ENCODE results near the gene LYPLAL1.

DNA sequence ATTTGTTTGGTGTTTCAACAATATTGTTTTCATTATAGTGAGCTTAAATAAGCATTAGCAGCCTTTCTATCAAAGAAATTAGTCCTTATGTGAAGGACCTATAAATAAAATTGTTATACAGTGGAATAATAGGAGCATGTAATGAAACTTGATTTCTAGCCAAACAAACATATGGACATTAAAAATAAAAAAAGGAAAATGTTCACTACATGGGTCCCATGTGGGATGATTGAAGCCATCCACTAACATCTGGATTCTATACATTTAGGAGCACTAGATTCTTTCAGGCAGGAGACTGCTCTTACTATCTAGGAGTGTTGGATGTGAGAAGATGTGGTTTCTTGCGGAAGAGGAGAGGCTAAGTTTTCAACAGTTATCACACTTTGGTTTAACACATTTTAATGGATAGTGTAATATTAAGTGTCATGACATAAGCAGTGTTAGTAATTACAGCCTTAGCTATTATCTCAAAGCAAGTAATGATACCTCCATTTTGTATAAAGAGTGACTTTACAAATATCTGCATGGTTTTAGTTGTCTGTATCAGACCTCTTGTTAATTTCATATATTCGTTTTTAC is 62.3 kb downstream of the LYPLAL1 start:
- TF ChIP-seq, protein P1, sequence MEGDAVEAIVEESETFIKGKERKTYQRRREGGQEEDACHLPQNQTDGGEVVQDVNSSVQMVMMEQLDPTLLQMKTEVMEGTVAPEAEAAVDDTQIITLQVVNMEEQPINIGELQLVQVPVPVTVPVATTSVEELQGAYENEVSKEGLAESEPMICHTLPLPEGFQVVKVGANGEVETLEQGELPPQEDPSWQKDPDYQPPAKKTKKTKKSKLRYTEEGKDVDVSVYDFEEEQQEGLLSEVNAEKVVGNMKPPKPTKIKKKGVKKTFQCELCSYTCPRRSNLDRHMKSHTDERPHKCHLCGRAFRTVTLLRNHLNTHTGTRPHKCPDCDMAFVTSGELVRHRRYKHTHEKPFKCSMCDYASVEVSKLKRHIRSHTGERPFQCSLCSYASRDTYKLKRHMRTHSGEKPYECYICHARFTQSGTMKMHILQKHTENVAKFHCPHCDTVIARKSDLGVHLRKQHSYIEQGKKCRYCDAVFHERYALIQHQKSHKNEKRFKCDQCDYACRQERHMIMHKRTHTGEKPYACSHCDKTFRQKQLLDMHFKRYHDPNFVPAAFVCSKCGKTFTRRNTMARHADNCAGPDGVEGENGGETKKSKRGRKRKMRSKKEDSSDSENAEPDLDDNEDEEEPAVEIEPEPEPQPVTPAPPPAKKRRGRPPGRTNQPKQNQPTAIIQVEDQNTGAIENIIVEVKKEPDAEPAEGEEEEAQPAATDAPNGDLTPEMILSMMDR (conservative IDR thresholded peaks at IDR 0.05 in 1 of 2, IDR thresholded peaks at IDR 0.05 in 1 of 2; ENCODE audit: extremely low read depth in 1 of 2, insufficient read depth in 1 of 2, low read depth in 1 of 2, low read length in 2 of 2), result no peak
- TF ChIP-seq EZH2 (IDR thresholded peaks at IDR 0.05; ENCODE audit: borderline replicate concordance, low read length), result no peak

Data from mammary epithelial cell (primary cell).